Choroid plexus epithelial cell (primary cell): Measurements from ENCODE around the gene DSG1.
A peak's percentile ranks its signal among the peaks of the same experiment; 100 is the strongest.

Experiments
- DNase-seq: peaks from one replicate; pipeline ENCODE4 v3.0.0-alpha.2; 2010; ENCODE audit warnings: low read depth
- H3K4me3 ChIP-seq: 2 replicates; pipeline ENCODE4 v1.5.1; 2011; ENCODE audit warnings: low read depth, mild to moderate bottlenecking, control low read depth, low read length, moderate library complexity
- TF ChIP-seq, protein P1 (sequence below): conservative IDR thresholded peaks from 2 replicates; pipeline ENCODE4 v1.5.1; 2011; ENCODE audit warnings: low read depth, mild to moderate bottlenecking, control low read depth, inconsistent platforms, low read length, moderate library complexity

Gene DSG1

DNA sequence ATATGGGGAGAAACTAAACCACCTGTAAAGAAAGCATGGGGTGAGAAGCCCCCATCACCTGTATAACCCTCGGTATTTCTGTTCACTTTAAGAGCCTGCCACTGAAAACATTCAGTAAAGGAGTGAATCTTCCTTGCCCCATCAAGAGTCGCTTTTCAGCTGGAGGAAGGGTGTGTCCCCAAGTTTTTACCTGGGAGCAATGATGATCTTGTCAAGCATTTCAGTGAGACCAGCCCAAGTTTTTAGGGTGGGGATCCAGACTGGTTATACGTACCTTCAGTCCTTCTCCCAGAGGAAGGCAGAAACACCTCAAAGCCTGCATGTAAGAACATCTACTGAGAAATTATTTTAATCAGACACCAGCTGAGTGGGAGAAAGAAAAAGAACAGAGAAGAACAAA is at the start of gene DSG1:
Gene DSG1 (plus strand): TSS at position 301 of the 400 bp plus-strand sequence. CDS start 141 bp downstream, outside the sequence.
- TF ChIP-seq, protein P1, sequence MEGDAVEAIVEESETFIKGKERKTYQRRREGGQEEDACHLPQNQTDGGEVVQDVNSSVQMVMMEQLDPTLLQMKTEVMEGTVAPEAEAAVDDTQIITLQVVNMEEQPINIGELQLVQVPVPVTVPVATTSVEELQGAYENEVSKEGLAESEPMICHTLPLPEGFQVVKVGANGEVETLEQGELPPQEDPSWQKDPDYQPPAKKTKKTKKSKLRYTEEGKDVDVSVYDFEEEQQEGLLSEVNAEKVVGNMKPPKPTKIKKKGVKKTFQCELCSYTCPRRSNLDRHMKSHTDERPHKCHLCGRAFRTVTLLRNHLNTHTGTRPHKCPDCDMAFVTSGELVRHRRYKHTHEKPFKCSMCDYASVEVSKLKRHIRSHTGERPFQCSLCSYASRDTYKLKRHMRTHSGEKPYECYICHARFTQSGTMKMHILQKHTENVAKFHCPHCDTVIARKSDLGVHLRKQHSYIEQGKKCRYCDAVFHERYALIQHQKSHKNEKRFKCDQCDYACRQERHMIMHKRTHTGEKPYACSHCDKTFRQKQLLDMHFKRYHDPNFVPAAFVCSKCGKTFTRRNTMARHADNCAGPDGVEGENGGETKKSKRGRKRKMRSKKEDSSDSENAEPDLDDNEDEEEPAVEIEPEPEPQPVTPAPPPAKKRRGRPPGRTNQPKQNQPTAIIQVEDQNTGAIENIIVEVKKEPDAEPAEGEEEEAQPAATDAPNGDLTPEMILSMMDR, result no peak
- no peak for DNase-seq
- H3K4me3 ChIP-seq, result no peak within 1 kb of the TSS

DNA sequence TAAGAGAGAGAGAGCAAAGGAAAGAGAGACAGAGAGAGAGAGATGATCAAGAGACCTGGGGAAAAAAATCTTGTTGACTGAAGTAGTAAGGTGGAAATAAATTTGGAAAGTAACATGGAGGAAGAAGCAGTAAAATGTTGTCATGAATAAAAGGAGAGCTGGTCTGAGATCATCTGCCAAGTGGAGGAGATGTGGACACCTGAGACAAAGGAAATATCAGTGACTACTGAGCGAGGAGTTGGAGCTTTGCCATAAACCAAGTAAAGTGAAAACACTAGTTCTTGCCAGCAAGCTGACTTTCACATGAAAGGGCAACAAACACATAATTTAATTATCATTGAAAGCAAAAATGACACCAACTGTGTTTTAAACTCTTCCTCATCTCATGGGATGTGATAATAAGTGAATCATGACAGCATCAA is 49.0 kb upstream of the DSG1 start:
- TF ChIP-seq, protein P1, result no peak
- peak; percentile 44 for DNase-seq
- no peak overlapping the region for H3K4me3 ChIP-seq

- TF ChIP-seq, protein P1, result no peak
- DNase-seq, result no peak
- H3K4me3 ChIP-seq, result no peak overlapping the region
Observed at GRCh38 chr18:31269566-31269965, 48.4 kb upstream of the DSG1 start.

DNA sequence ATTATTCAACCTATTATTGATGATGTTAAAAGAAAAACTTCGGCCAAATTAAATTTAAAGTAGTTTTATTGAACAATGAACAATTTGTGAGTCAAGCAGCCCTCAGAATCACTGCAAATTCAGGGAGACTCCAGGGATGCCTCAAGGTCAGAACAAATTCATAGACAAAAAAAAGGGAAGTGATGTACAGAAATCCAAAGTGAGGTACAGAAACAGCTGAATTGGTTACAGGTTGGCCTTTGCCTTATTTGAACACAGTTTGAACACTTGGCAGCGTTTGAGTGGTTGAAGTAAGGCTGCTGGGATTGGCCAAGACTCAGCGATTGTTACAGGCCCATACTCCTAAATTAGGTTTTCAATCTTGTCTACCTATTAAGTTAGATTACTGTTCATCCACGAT is 47.4 kb upstream of the DSG1 start:
- TF ChIP-seq, protein P1, result no peak
- H3K4me3 ChIP-seq, result no peak overlapping the region
- no peak for DNase-seq

- TF ChIP-seq, protein P1, result no peak
- H3K4me3 ChIP-seq, result no peak overlapping the region
- no peak for DNase-seq
Observed at GRCh38 chr18:31273812-31274527, 44.0 kb upstream of the DSG1 start.

GRCh38 chr18:31274931-31275330 is 43.0 kb upstream of the DSG1 start:
- TF ChIP-seq, protein P1, result no peak
- DNase-seq, result peak; percentile 74
- H3K4me3 ChIP-seq, result no peak overlapping the region
